GM12873 (cell line): ENCODE data around the gene EEIG1.

Source experiments
- CTCF ChIP-seq: IDR thresholded peaks from 2 replicates; pipeline ENCODE4 v1.5.1; 2012; ENCODE audit warnings: low read depth, mild to moderate bottlenecking, moderate library complexity, low read length, control low read depth; ENCODE audit not compliant: insufficient read depth; ENCODE audit errors: missing control alignments

EEIG1 gene

GRCh38 chr9:127980706-127981558, at the start of gene EEIG1:
EEIG1 (minus strand) TSS chr9:127980989; CDS start chr9:127980137, 852 bp downstream.
- TF ChIP-seq CTCF: no peak

GRCh38 chr9:128027705-128028104, 46.9 kb upstream of the EEIG1 start:
- TF ChIP-seq CTCF: no peak

- TF ChIP-seq CTCF: no peak
Observed at GRCh38 chr9:128026773-128027541, 46.2 kb upstream of the EEIG1 start.

- TF ChIP-seq CTCF: no peak
Observed at GRCh38 chr9:128026255-128026772, 45.5 kb upstream of the EEIG1 start.

GRCh38 chr9:128025736-128026135, 44.9 kb upstream of the EEIG1 start:
- TF ChIP-seq CTCF: no peak

GRCh38 chr9:128024761-128025308, 44.0 kb upstream of the EEIG1 start:
- no peak for TF ChIP-seq CTCF

- TF ChIP-seq CTCF: no peak
Observed at GRCh38 chr9:128022886-128023285, 42.1 kb upstream of the EEIG1 start.
